ENCODE results near the gene MAD1L1. TPM values are rescaled to one million over a fixed set of nuclear protein-coding genes. Genes with fewer than 3 reads are reported as not detected.

Gene MAD1L1
- total and polyA plus RNA-seq, 2 of the 8 experiments (the other 6 are each of a cell fraction or from before 2014, with no cell fraction given): 40.4 to 44.6 TPM

DNA sequence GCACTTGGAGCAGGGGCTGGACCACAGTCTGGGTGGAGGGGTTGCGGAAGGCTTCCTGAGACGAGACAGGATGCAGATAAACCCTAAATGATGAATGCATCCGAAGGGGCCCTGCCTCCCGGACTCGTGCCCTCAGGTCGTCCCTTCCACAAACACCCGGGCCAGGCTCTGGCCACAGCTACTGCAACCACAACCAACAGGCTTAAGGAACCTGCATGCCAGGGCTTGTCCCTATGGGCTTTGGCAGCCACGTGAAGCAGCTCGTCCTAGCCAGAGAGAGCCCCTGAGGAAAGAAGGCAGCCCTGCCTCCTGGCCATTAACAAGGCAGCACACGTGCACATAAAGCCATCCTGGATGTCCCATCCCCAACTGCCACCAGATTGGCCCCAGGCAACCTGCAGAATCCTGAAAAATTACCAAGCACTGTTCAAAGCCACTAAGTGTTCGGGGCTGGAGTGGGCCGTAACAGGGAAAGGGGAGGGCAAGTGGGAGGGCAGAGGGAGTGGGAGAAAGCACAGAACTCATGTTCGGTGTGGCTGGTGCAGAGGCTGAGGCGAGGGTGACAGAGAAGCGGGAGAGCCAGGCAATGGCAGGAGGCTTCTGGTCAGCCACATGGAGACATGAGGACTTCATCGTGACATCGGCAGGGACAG, 62.7 kb downstream of the MAD1L1 start (continued):
- no peak for TF ChIP-seq ATF2 (IDR thresholded peaks at IDR 0.05; ENCODE audit: low read length)
- no peak for TF ChIP-seq TBP (IDR thresholded peaks at IDR 0.05; ENCODE audit: low read depth, low read length)
- TF ChIP-seq, protein P1, sequence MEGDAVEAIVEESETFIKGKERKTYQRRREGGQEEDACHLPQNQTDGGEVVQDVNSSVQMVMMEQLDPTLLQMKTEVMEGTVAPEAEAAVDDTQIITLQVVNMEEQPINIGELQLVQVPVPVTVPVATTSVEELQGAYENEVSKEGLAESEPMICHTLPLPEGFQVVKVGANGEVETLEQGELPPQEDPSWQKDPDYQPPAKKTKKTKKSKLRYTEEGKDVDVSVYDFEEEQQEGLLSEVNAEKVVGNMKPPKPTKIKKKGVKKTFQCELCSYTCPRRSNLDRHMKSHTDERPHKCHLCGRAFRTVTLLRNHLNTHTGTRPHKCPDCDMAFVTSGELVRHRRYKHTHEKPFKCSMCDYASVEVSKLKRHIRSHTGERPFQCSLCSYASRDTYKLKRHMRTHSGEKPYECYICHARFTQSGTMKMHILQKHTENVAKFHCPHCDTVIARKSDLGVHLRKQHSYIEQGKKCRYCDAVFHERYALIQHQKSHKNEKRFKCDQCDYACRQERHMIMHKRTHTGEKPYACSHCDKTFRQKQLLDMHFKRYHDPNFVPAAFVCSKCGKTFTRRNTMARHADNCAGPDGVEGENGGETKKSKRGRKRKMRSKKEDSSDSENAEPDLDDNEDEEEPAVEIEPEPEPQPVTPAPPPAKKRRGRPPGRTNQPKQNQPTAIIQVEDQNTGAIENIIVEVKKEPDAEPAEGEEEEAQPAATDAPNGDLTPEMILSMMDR (IDR thresholded peaks at IDR 0.05; ENCODE audit: control extremely low read depth in 1 of 3, insufficient read depth in 1 of 3, low read depth in 1 of 3, low read length in 3 of 3): no peak
- TF ChIP-seq ASH2L (IDR thresholded peaks at IDR 0.05; ENCODE audit: low read length): no peak
- TF ChIP-seq BACH1 (IDR thresholded peaks at IDR 0.05; ENCODE audit: low read length): no peak
